GM19463 (cell line): Measurements from ENCODE around the gene HERC6.
"Not testable (repeated sequence)": the region's sequence is repeated elsewhere in the genome, so short reads cannot be mapped to it uniquely, and the experiment has no call there.

ENCODE experiments used
- ATAC-seq: cut with Tn5 transposase; IDR thresholded peaks from one replicate; pipeline ENCODE4 v1.9.1; 2021; ENCODE audit warnings: mild to moderate bottlenecking, moderate library complexity; ENCODE audit not compliant: unreplicated experiment

The HERC6 gene

GRCh38 chr4:88443486-88443885, 64.8 kb downstream of the HERC6 start:
- no peak for ATAC-seq

- no peak for ATAC-seq
These were observed 66.6 kb downstream of the HERC6 start for GRCh38 chr4:88445252-88445651.

GRCh38 chr4:88446124-88446523, 67.5 kb downstream of the HERC6 start:
- ATAC-seq: no peak

DNA sequence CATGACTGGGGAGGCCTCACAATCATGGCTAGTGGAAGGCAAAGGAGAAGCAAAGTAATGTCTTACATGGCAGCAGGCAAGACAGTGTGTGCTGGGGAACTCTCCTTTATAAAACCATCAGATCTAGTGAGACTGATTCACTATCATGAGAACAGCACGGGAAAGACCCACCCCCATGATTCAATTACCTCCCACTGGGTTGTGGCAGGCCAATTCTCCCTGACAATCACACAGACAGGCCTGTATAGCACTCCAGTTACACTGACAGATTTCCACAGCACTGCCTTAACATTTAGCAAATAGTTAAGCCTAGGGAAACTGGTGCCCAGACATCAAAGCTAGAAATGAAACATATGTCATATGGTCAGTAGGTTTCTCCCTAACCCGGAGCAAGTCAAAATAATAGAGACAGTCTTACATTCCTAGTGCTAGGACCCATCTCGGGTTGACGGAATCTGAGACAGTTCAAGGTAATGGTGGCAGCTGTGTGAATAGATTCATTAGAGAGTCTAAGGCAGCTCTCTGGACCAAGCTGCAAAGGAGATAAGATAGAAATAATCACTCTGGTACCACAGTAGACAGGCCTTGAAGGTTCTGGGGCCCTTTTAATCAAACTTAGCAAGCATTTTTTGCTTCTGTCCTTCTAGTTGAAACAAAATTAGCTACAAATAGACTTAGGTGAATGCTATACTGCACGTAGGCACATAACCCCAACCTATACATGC, 68.9 kb downstream of the HERC6 start:
- no peak for ATAC-seq

DNA sequence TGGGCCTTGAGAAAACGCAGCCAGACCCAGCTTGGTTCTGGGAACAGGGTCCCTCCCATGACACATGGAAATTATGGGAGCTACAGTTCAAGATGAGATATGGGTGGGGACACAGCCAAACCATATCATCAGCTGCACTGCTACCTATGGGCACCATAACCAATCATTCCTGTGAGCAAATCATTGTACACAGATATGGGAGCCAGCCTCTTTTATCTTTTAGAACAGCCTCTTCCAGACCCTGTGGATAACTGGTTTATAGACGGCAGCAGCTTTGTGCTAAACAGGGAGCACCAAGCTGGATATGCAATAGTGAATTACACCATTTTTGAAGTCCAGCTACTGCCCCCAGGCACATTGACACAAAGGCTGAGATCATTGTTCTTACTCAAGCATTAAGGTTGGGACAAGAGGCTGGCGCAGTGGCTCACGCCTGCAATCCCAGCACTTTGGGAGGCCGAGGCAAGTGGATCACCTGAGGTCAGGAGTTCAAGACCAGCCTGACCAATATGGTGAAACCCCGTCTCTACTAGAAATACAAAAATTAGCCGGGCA, 69.6 kb downstream of the HERC6 start:
- ATAC-seq: not testable (repeated sequence)

DNA sequence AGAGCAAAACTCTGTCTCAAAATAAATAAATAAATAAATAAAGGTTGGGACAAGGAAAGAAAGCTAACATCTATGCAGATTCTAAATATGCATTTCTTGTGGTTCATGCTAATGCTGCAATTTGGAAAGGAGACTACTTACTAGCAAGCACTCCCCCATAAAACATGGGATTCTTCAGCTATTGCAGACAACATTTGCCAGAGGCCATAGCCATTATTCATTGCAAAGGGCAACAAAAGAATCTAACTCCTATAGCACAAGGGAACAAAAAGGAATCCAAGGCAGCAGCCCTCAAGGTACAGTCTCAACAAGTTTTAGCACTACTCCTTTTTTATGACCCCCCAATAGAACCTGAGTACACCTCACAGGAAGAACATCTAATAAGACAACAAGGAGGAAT, 70.2 kb downstream of the HERC6 start:
- ATAC-seq: no peak

DNA sequence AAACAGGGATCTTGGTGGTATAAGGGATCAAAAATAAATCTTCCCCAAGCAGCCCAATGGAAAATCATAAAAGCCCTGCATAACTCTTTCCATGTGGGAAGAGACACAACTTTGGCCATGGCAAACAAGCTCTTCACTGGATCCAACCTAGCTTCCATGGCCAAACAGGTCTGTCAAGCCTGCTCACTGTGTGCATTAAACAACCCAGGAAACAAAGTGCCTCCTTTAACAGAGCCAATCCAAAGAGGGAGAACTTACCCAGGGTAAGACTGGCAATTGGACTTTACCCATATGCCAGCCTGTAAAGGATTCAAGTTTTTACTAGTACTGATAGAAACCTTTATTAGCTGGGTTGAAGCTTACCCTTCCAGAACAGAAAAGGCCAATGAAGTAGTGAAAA, 70.6 kb downstream of the HERC6 start:
- ATAC-seq: no peak

DNA sequence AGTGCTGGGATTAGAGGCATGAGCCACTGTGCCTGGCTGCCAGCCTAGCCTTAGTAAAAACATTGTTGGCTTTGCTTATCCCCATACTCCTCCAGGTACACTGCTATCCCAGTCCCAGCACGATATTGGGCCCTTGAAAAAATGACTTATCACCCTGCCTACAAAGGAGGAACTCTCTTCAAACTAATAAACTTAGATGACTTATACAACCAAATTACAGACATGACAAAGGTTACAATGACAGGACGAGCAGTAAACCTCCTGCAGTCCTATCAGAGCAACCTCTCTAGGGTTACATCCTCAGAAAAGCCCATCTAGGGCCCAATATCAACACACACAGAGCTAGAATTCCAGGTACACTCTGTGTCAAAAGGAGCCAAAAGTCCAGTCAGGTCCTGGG, 72.6 kb downstream of the HERC6 start:
- no peak for ATAC-seq

GRCh38 chr4:88452912-88453311, 74.3 kb downstream of the HERC6 start:
- no peak for ATAC-seq

DNA sequence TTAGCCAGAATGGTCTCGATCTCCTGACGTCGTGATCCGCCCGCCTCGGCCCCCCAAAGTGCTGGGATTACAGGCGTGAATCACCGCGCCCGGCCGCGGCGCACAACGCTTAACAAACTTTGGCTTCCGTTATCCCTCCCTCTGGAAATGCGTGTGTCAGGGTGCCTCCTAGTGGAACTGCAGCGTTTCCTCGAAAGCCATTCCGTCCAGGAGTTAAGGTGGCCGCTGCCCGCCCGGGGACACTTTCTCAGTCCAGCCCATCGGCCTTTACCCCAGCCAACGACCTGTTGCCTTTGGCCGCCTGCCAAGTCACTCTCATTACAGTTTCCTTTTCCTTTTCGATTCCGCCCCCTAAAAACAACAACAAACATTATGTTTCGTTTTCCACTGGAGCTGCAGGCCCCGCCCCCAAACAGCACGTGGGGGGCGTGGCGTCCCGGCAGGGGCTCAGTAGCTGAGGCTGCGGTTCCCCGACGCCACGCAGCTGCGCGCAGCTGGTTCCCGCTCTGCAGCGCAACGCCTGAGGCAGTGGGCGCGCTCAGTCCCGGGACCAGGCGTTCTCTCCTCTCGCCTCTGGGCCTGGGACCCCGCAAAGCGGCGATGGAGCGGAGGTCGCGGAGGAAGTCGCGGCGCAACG, 78.1 kb downstream of the HERC6 start, which contains the start of gene HERC5:
HERC5 (plus strand) TSS at position 450 of the 637 bp plus-strand sequence; CDS start at position 601, 151 bp downstream.
- ATAC-seq: peak; percentile 89

- peak; percentile 37 for ATAC-seq
These were observed 78.9 kb downstream of the HERC6 start for GRCh38 chr4:88457307-88458103.

DNA sequence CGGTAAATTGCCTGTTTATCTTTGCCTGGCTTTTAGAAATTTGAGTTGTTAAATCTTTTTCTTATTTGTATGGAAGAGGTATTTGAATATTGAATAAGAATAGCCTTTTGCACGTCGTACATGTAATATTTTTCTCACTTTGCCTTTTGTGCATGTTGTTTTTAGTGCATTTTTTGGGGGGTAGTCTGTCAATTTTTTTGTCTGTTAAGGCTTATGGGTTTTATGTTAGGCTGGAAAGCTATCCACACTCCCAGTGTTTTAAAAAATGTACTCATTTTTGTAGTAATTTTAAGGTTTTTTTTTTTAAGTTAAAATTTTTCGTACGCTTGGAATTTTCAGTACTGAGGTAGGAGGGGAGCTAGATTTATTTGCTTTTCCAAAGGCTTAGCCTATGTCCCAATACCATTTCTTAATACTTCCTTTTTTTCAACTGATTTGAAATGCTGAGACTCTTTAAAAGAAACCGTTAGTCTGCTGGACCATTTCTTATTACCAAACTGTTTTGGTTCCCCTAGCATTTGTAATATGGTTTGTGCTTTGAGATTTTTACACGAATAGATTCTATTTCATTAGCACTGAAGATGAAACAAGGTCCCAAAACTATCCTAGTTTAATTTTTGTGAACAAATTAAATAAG, 79.6 kb downstream of the HERC6 start:
- no peak for ATAC-seq

DNA sequence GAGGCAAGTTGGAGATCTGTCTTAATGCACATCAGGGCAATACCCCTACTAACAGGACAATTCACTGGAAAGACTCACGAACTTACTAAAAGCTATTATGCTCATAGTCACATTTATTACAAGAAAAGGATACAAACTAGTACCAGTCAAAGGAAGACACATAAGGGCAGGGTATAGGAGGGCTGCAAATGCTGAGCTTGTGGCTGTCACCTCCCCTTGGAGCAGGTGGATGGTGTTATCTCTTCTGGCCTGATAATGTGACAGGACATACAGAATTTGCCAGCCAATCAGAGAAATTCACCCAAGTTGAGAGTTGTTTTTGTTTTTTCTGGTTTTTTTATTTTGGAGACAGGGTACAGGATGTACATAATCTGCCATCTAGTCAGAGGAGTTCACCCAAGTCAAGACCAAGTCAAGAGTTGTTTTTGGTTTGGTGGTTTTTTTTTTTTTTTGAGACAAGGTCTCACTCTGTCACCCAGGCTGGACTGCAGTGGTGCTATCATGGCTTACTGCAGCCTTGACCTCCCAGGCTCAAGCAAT, 87.1 kb downstream of the HERC6 start:
- no peak for ATAC-seq

GRCh38 chr4:88467392-88467791, 88.7 kb downstream of the HERC6 start:
- ATAC-seq: no peak

- ATAC-seq: no peak
These were observed 98.7 kb downstream of the HERC6 start for GRCh38 chr4:88477229-88477860.

DNA sequence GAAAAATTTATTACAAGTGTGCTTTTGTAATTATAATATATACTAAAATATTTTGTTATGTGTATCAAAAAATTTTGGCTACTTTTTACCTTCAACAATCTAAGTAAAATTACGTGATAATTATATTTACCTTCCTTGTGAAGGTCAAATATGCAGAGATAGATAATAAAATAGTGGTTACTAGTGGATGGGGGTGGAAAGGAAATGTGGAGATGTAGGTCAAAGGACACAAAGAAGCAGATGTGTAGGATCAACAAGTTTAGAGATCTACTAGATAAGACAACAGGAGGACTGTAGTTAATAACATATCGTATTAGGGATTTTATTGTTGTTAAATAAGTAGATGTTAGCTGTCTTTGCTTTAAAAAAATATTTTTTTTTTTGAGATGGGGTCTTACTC, 99.6 kb downstream of the HERC6 start:
- ATAC-seq: no peak

- ATAC-seq: no peak
These were observed 102.9 kb downstream of the HERC6 start for GRCh38 chr4:88481537-88481936.

DNA sequence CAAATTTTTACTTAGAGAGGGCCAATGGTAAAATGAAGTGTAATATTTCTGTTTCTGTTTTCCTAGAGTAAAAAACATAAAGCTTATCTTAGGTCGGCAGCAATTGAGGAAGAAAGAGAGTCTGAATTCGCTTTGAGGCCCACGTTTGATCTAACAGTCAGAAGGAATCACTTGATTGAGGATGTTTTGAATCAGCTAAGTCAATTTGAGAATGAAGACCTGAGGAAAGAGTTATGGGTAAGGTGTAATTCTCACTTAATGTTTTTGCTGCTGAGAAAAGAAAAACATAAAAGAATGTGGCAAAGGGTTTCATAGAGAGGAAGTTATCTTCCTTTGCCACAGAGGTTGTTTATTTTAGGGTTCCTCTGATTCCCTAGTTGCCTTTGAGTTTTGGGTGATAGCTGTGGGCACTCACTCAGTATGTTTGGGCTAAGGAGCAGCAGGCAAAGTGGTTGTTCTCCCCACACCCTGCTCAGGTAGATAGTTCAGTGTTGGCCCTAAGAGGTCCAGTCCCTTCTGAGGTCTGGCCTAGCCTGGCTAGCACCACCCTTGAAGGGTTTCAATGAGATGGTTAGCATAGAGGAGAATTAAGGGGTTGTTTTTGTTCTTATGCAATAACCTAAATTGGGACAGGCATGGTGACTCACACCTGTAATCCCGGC, 110.6 kb downstream of the HERC6 start:
- no peak for ATAC-seq
